ENCODE results near the gene ULK4. TPM values are rescaled to one million over a fixed set of nuclear protein-coding genes. Genes with fewer than 3 reads are reported as not detected.

Gene ULK4
- total and polyA plus RNA-seq, 9 of the 15 experiments (the other 6 are each of a cell fraction or from before 2014, with no cell fraction given), result 3.0 to 5.9 (median 3.5) TPM

GRCh38 chr3:41222501-41222900 lies 739.4 kb downstream of the ULK4 start:
- Histone ChIP-seq H3K36me3 (ENCODE audit: control insufficient read depth, insufficient read depth, low read length) (peaks cover 39% of the 10 kb centered on the region), H3K27me3 (ENCODE audit: control insufficient read depth in 2 of 2, insufficient read depth in 2 of 2, low read length in 2 of 2) (no peaks in the 10 kb centered on the region), H3K4me3 (no peak overlapping the region), H3K27ac (ENCODE audit: extremely low read depth, low read depth, low read length) (no peak overlapping the region), H3K9me3 (replicated peaks; ENCODE audit: control insufficient read depth, insufficient read depth, low read depth, low read length) (no peaks in the 10 kb centered on the region), H4K20me1 (replicated peaks; ENCODE audit: control insufficient read depth, insufficient read depth, low read length) (peaks cover 37% of the 10 kb centered on the region), H3K9ac (ENCODE audit: insufficient read depth in 1 of 2, low read depth in 2 of 2, low read length in 2 of 2) (no peak overlapping the region), H3K79me2 (ENCODE audit: control insufficient read depth, insufficient read depth, low read length) (peaks cover 61% of the 10 kb centered on the region), H3K4me1 (replicated peaks in 1 of 2; ENCODE audit: control insufficient read depth in 2 of 2, insufficient read depth in 2 of 2, low read length in 2 of 2) (no peaks in the 10 kb centered on the region; a peak in 2 of 5 replicates), H3K4me2 (ENCODE audit: insufficient read depth, low read length) (no peak overlapping the region), H2AFZ (ENCODE audit: low read depth, low read length) (no peak overlapping the region), H3K9me1 (ENCODE audit: control insufficient read depth, insufficient read depth, low read length) (no peaks in the 10 kb centered on the region)
- ChIA-PET POLR2A (interaction anchor here (1.6 kb wide), 1 partner anchor 23 kb away, joined by 3 read pairs; the partner anchor contains the start of gene CTNNB1), CTCF (ENCODE audit: low intra/inter-chr PET ratio) (no interaction called here)
- no TSS peak for BruUV-seq (replicated peaks)
- in situ Hi-C loops (cut with MboI), result no loop called here
- 93% methylated on average over 3 of the region's 3 CpGs for WGBS (ENCODE audit: insufficient coverage, low coverage, missing lambda C conversion rate)
- intact Hi-C loops (cut with micrococcal nuclease), result no loop called here
- no peak for DNase-seq (ENCODE audit: extremely low read depth in 1 of 4, low spot score in 3 of 4)
- FAIRE-seq, result no peak
- ATAC-seq, result no peak; the same call in 2 of the 3 replicates
- TF ChIP-seq SLC30A9 (CRISPR knock-in tag; IDR thresholded peaks at IDR 0.05) (no peak), HDAC3 (IDR thresholded peaks at IDR 0.05; ENCODE audit: borderline replicate concordance, partially characterized antibody) (no peak), ILF3 (IDR thresholded peaks at IDR 0.05; ENCODE audit: borderline replicate concordance) (no peak), ZC3H4 (CRISPR knock-in tag; IDR thresholded peaks at IDR 0.05; ENCODE audit: borderline replicate concordance) (no peak), TAL1 (IDR thresholded peaks at IDR 0.05) (no peak), GABPA (tag; conservative IDR thresholded peaks at IDR 0.05; ENCODE audit: low read depth) (no peak), HDAC6 (IDR thresholded peaks at IDR 0.05; ENCODE audit: low read depth, low read length) (no peak), RBM34 (IDR thresholded peaks at IDR 0.05; ENCODE audit: borderline replicate concordance, insufficient read depth, low read length) (no peak), GTF2F1 (IDR thresholded peaks at IDR 0.05; ENCODE audit: low read depth, low read length) (no peak), E2F8 (IDR thresholded peaks at IDR 0.05; ENCODE audit: low read depth, partially characterized antibody) (no peak), ZNF57 (CRISPR knock-in tag; IDR thresholded peaks at IDR 0.05) (no peak), TGIF2 (CRISPR knock-in tag; IDR thresholded peaks at IDR 0.05) (no peak), SRSF3 (IDR thresholded peaks at IDR 0.05; ENCODE audit: insufficient read depth, low read length) (no peak), CREB3L1 (IDR thresholded peaks at IDR 0.05; ENCODE audit: borderline replicate concordance, low read depth) (no peak)
- TF ChIP-seq, protein P1, sequence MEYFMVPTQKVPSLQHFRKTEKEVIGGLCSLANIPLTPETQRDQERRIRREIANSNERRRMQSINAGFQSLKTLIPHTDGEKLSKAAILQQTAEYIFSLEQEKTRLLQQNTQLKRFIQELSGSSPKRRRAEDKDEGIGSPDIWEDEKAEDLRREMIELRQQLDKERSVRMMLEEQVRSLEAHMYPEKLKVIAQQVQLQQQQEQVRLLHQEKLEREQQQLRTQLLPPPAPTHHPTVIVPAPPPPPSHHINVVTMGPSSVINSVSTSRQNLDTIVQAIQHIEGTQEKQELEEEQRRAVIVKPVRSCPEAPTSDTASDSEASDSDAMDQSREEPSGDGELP (CRISPR knock-in tag; IDR thresholded peaks at IDR 0.05; ENCODE audit: borderline replicate concordance), result no peak
- TF ChIP-seq, protein P2, sequence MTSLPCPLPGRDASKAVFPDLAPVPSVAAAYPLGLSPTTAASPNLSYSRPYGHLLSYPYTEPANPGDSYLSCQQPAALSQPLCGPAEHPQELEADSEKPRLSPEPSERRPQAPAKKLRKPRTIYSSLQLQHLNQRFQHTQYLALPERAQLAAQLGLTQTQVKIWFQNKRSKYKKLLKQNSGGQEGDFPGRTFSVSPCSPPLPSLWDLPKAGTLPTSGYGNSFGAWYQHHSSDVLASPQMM (CRISPR knock-in tag; IDR thresholded peaks at IDR 0.05), result no peak

Data from K562 (cell line).